Stimulated activated naive B cell treated with anti-CD40 and anti-IgM and Interleukin-4, amounts not matched to agents 10 μg/mL and 1 μg/mL and 100 μg/mL, for 72 hours (primary cell): ENCODE results near the gene SERGEF.
"Not testable (repeated sequence)": the region's sequence is repeated elsewhere in the genome, so short reads cannot be mapped to it uniquely, and the experiment has no call there.

Experiments used
- ATAC-seq, 2 donors: fragments of 150-1000 bp; cut with Tn5 transposase; replicated peaks; 2 replicates each; pipeline ENCODE4 v1.10.0; 2021; ENCODE audit warnings: moderate library complexity in 1 of 2
- DNase-seq: peaks from one replicate; pipeline ENCODE4 v3.0.0; 2021
- H3K27ac Mint-ChIP-seq: one replicate; pipeline ENCODE4 v1.8.0; 2022; ENCODE audit warnings: mild to moderate bottlenecking, mixed read lengths
- H3K27me3 Mint-ChIP-seq, 2 donors: one replicate each; pipeline ENCODE4 v1.8.0; 2022; ENCODE audit warnings: mixed read lengths in 2 of 2
- H3K36me3 Mint-ChIP-seq, 2 donors: one replicate each; pipeline ENCODE4 v1.8.0; 2022; ENCODE audit warnings: mixed read lengths in 2 of 2, mild to moderate bottlenecking in 1 of 2
- H3K4me1 Mint-ChIP-seq, 2 donors: one replicate each; pipeline ENCODE4 v1.8.0; 2022; ENCODE audit warnings: mixed read lengths in 2 of 2, mild to moderate bottlenecking in 1 of 2
- H3K4me3 Mint-ChIP-seq, 2 donors: one replicate each; pipeline ENCODE4 v1.8.0; 2022; ENCODE audit warnings: mild to moderate bottlenecking in 2 of 2, mixed read lengths in 2 of 2, moderate library complexity in 1 of 2
- H3K9me3 Mint-ChIP-seq, 2 donors: one replicate each; pipeline ENCODE4 v1.8.0; 2022; ENCODE audit warnings: mixed read lengths in 2 of 2, mild to moderate bottlenecking in 1 of 2

The SERGEF gene

DNA sequence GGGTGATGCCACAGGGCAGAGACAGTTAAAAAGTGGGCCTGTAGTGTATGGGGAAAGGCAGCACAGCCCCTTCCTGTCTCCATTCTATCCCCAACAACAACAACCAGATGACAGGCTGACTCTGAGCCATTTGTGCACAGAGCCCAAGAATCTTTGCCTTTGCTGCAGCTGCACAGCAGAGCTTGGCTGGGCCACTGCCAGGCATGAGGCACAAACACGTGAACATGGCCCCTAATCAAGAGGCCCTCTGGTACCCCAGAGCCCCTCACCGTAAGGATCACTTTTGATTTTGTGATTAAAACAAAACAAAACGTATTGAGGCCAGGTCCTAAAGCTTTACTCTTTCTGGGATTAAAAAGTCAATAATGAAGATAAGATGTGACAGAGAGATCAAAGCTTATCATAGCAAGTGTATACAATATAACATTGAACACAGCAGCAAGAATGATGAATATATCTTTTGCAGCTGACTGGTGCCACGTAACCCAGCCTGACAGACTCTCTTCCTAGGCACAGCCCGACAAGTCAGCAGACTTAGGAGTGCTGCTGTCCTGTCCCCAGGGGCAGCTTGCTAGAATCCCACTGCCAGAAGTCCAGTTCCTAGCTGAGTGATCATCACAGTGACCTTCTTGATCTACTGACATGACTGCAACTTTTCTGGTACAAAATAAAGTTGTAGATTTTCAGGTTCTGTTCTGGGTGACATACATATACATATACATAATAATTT is 117.8 kb downstream of the SERGEF start:
- H3K36me3 Mint-ChIP-seq = peaks cover 7 to 25% of the 10 kb centered on the region in 2 donors
- DNase-seq (no peak), ATAC-seq (no peak)
- H3K27me3 Mint-ChIP-seq = no peaks in the 10 kb centered on the region
- H3K4me1 Mint-ChIP-seq = no peaks in the 10 kb centered on the region
- no peak overlapping the region for H3K27ac Mint-ChIP-seq
- no peak overlapping the region for H3K4me3 Mint-ChIP-seq
- no peaks in the 10 kb centered on the region for H3K9me3 Mint-ChIP-seq

DNA sequence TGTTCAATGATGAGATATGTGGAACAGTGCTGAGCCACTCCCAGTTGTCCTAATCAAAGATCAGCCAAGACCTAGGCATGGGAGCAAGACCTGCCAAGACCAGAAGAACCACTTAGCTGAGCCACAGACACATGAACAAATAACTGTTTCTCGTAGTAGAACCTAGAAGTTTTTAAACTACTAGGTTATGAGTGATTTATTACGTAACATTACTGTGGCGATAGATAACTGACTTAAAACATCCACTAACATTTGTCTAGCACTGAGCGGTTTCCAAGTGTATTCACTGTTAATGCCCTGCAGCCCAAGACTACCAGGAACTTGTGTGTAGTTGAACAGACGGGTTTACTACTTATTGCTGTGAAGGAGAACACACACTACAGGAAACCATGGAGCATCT is 120.4 kb downstream of the SERGEF start:
- no peaks in the 10 kb centered on the region for H3K9me3 Mint-ChIP-seq
- DNase-seq (no peak), ATAC-seq (no peak)
- no peaks in the 10 kb centered on the region for H3K27me3 Mint-ChIP-seq
- H3K4me3 Mint-ChIP-seq = no peak overlapping the region
- no peaks in the 10 kb centered on the region for H3K4me1 Mint-ChIP-seq
- peaks cover 7 to 28% of the 10 kb centered on the region in 2 donors for H3K36me3 Mint-ChIP-seq
- H3K27ac Mint-ChIP-seq = no peak overlapping the region

DNA sequence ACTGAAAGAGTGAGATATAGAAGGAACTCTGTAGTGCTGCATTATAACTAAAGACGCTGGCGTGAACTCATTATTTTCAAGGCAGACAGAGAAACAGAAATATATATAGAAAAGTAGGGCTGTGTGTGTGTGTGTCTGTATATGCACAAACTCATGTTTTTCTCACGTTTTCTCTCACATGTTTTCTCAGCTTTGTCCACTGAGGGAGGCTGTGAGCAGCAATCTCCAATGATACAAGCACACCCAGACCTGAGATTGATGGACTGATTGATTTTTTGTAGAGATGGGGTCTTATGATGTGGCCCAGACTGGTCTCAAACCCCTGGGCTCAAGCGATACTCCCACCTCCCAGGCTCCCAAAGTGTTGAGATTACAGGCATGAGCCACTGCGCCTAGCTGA is 122.5 kb downstream of the SERGEF start:
- Mint-ChIP-seq H3K27me3 (no peaks in the 10 kb centered on the region), H3K9me3 (no peaks in the 10 kb centered on the region), H3K4me1 (no peaks in the 10 kb centered on the region), H3K4me3 (no peak overlapping the region), H3K27ac (no peak overlapping the region), H3K36me3 (peaks cover 9 to 39% of the 10 kb centered on the region in 2 donors)
- ATAC-seq (no peak), DNase-seq (no peak)

DNA sequence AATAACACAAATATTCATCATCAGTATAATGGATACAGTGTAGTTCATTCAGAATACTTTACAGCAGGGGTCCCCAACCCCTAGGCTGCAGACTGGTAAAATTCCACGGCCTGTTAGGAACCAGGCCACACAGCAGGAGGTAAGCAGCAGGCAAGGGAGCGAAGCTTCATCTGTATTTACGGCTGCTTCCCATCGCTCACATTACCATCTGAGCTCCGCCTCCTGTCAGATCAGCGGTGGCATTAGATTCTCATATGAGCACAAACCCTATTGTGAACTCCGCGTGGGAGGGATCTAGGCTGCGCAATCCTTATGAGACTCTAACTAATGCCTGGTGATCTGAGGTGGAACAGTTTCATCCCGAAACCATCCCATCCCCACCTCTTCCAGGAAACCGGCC is 125.1 kb downstream of the SERGEF start:
- DNase-seq (no peak), ATAC-seq (no peak)
- H3K4me3 Mint-ChIP-seq = no peak overlapping the region
- H3K27me3 Mint-ChIP-seq = no peaks in the 10 kb centered on the region
- H3K4me1 Mint-ChIP-seq = no peaks in the 10 kb centered on the region
- no peaks in the 10 kb centered on the region for H3K9me3 Mint-ChIP-seq
- peaks cover 5 to 41% of the 10 kb centered on the region in 2 donors for H3K36me3 Mint-ChIP-seq
- H3K27ac Mint-ChIP-seq = no peak overlapping the region

DNA sequence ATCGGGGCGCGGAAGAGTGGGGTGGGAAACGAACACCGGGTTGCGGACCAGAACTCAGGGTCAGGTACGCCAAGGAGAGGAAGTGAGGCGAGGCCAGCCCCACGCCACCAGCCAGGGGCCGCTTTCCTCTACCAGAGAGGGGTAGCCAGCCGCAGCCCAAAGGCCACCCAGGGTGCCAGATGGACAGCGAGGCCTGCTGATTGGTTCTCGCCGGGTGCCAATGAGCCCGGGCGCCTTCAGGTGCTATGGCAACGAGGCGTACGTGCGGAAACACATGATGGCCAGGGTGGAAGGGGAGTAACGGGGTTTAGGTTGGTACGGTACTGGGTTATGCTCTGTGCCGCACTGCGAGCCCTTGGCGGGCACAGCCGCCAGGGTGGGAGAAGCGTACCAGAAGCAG is 128.9 kb downstream of the SERGEF start:
- peaks cover 0 to 3% of the 10 kb centered on the region in 2 donors for H3K4me1 Mint-ChIP-seq
- no peaks in the 10 kb centered on the region for H3K9me3 Mint-ChIP-seq
- no peak overlapping the region for H3K4me3 Mint-ChIP-seq
- no peak overlapping the region for H3K27ac Mint-ChIP-seq
- ATAC-seq (no peak), DNase-seq (no peak)
- H3K27me3 Mint-ChIP-seq = no peaks in the 10 kb centered on the region
- peaks cover 5 to 22% of the 10 kb centered on the region in 2 donors for H3K36me3 Mint-ChIP-seq

DNA sequence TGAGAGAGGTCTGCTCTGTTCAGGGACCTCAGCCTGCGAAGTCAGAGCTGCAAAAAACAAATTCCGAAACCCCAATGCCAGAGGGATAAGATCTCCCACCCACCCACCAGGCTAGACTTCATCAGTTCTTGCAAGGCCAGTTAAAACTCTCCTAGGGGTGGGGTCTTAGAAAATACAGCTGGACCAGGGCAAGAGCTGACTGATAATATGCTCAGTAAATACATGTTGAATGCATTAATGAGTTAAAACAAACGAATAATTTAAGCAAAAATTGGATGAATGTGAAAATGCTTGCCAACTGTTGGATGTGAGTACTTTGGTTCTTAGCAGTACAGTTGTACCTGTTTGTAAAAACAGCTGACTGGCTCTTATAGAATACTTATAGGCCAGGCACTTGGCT is 129.8 kb downstream of the SERGEF start:
- Mint-ChIP-seq H3K4me3 (no peak overlapping the region), H3K4me1 (peaks cover 2 to 6% of the 10 kb centered on the region in 2 donors), H3K27ac (no peak overlapping the region), H3K27me3 (no peaks in the 10 kb centered on the region), H3K36me3 (peaks cover 8 to 23% of the 10 kb centered on the region in 2 donors), H3K9me3 (no peaks in the 10 kb centered on the region)
- ATAC-seq = no peak
- DNase-seq = no peak

DNA sequence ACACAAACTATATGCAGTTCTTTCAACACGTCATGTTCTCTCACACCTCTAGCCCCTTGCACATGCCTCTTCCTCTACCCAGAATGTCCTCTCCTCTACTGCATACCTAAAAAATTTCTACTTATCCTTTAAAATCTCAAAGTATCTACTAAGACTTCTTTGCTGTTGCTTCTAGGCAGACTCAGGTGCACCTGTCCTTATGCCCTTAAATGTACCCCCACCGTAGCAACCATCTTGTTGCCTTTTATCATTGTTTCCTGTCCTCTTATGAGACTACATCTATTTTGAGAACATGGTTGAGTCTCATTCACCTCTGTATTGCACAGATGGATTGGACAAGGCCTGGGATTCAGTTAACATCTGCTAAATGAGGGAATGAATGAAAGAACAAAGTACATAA is 134.1 kb downstream of the SERGEF start:
- ATAC-seq (no peak), DNase-seq (no peak)
- H3K27ac Mint-ChIP-seq = no peak overlapping the region
- H3K4me3 Mint-ChIP-seq = no peak overlapping the region
- H3K9me3 Mint-ChIP-seq = no peaks in the 10 kb centered on the region
- H3K4me1 Mint-ChIP-seq = peaks cover 13 to 16% of the 10 kb centered on the region in 2 donors
- peaks cover 24 to 37% of the 10 kb centered on the region in 2 donors for H3K36me3 Mint-ChIP-seq
- H3K27me3 Mint-ChIP-seq = no peaks in the 10 kb centered on the region

DNA sequence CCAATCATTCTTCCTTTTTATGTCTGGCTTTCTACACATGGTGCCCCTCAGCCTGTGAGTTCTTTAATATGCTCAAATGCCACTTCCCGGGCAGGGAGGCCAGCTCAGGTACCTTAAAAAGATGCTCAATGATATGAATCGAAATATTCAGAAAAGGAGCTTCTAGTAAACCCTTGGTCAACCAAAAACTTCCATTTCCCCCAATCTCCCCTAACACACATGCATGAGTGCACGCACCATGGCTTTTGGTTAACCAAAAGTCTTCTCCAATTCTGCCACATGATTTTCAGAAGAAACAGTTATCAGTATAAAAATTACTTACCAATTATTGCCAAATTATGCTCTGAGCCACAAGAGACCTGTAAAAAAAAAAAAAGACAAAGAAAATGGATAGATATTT is 135.0 kb downstream of the SERGEF start:
- Mint-ChIP-seq H3K9me3 (no peaks in the 10 kb centered on the region), H3K4me1 (peaks cover 13 to 16% of the 10 kb centered on the region in 2 donors), H3K36me3 (peaks cover 27 to 36% of the 10 kb centered on the region in 2 donors), H3K27me3 (no peaks in the 10 kb centered on the region), H3K4me3 (no peak overlapping the region), H3K27ac (no peak overlapping the region)
- DNase-seq (no peak), ATAC-seq (peak in 1 of 2 donors; percentile 49)

DNA sequence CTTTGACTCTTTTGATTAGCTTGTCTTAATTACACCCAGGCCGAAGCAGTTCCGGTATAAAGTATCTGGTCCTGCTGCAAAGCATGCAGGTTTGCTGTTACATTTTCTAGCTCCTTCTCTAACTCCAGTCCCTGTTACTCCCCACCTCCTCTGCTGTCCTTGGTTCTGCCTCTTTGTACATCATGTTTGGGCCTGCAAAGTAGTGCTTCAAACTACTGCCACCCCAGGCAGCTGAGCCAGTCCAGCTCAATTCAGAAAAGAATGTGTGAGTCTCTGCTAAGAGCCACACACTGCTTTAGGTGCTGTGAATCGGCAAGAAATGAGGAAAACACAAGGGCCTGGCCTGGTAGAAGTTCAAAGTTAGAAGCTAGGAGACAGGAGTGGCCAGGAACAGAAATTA is 136.0 kb downstream of the SERGEF start:
- H3K4me3 Mint-ChIP-seq = no peak overlapping the region
- H3K27me3 Mint-ChIP-seq = no peaks in the 10 kb centered on the region
- no peak for DNase-seq
- ATAC-seq = no peak
- H3K9me3 Mint-ChIP-seq = no peaks in the 10 kb centered on the region
- peaks cover 34 to 43% of the 10 kb centered on the region in 2 donors for H3K36me3 Mint-ChIP-seq
- H3K4me1 Mint-ChIP-seq = peaks cover 12 to 13% of the 10 kb centered on the region in 2 donors
- no peak overlapping the region for H3K27ac Mint-ChIP-seq

DNA sequence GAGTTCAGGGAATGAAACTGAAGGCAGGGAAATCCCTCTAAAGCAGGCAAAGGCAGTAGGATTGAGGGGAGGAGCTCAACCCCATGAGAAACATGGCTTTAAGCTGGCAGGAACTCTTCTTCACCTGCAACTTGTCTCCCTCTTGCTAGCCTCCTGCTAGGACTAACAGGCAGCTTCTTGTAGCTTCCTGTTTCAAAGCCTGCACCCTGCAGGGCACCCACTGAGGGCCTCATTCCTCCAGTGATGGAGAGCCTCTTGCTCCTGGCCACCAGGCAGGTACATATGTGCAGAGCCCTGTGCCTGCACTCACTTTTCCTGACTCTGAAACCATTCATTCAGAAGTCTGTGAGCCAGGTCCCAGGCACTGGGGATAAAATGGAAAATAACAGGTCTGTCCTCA is 137.0 kb downstream of the SERGEF start:
- Mint-ChIP-seq H3K4me1 (peaks cover 12 to 13% of the 10 kb centered on the region in 2 donors), H3K4me3 (no peak overlapping the region), H3K27me3 (no peaks in the 10 kb centered on the region), H3K27ac (peak overlapping the region; percentile 14), H3K36me3 (peaks cover 33 to 43% of the 10 kb centered on the region in 2 donors), H3K9me3 (no peaks in the 10 kb centered on the region)
- no peak for ATAC-seq
- no peak for DNase-seq

DNA sequence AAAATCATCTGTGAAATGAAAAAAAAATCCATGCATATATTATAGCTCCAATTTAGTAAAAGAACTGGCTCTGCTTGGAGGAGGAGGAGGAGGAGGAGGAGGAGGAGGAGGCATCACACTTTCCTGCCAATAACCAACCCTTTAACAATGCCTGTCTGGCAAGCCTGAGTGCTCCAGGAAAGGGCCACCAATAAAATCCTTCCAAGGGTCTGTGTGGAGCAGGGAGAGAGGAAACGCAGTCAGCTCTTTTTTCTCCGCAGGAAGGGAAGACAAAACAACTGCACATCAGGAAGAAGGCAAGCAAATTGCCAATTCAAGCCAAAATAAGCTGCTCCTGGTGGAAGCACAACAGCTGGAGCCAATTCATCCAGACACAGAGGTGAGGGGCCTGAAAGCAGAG is 139.3 kb downstream of the SERGEF start:
- no peak for ATAC-seq
- H3K9me3 Mint-ChIP-seq = peaks cover 3 to 5% of the 10 kb centered on the region in 2 donors
- H3K36me3 Mint-ChIP-seq = peaks cover 43 to 61% of the 10 kb centered on the region in 2 donors

DNA sequence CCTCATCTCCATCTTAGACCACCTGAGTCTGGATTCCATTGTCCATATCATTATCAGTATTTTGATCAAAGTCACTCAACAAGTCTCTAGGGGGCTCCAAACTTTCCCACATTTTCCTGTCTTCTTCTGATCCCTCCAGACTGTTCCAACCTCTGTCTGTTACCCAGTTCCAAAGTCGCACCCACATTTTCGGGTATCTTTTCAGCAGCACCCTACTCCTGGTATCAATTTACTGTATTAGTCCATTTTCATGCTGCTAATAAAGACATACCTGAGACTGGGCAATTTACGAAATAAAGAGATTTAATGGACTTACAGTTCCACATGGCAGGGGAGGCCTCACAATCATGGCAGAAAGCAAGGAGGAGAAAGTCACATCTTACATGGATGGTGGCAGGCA is 144.4 kb downstream of the SERGEF start:
- not testable (repeated sequence) for DNase-seq, H3K4me1 Mint-ChIP-seq, H3K27ac Mint-ChIP-seq, H3K27me3 Mint-ChIP-seq, H3K4me3 Mint-ChIP-seq, H3K9me3 Mint-ChIP-seq, ATAC-seq
- H3K36me3 Mint-ChIP-seq = peaks cover 43 to 52% of the 10 kb centered on the region in 2 donors

More for the DNA sequence above, 139.3 kb downstream of the SERGEF start:
- Mint-ChIP-seq H3K4me1 (peaks cover 11 to 13% of the 10 kb centered on the region in 2 donors), H3K4me3 (no peak overlapping the region), H3K27ac (no peak overlapping the region), H3K27me3 (no peaks in the 10 kb centered on the region)
- DNase-seq = no peak

DNA sequence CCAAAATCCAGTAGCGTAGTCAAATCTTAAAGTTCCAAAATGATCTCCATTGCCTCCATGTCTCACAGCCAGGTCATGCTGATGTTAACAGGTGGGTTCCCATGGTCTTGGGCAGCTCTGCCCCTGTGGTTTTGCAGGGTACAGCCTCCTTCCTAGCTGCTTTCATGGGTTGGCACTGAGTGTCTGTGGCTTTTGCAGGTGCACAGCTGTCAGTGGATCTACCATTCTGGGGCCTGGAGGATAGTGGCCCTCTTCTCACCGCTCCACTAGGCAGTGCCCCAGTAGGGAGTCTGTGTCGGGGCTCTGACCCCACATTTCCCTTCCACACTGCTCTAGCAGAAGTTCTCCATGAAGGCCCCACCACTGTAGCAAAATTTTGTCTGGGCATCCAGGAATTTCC is 145.5 kb downstream of the SERGEF start:
- H3K4me1 Mint-ChIP-seq = no peaks in the 10 kb centered on the region
- ATAC-seq = no peak

DNA sequence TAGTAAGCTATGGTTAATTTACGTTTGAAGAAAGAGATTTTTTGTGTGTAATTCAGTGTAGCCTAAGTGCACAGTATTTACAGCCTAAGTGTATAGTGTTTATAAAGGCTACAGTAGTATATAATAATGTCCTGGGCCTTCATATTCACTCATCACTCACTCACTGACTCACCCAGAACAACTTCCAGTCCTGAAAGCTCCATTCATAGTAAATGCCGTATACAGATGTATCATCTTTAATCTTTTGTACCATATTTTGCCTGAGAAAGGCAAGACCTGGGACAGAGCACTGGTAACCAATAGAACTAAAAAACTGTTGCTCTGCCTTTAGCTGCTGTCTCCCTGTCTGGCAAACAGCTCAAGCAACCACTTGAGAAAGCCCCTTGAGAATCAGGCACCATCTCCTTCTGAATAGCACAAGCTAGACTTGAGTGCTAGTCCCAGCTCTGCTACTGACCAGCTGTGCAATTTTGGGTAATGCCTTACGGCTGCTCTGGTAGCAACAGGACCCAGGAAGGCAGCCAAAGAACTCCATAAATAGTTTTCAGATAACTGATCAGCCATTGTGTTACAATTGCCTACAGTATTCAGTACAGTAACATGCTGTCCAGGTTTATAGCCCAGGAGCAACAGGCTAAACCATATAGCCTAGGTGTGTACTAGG is 146.9 kb downstream of the SERGEF start:
- Mint-ChIP-seq H3K27ac (no peak overlapping the region), H3K9me3 (peaks cover 5 to 8% of the 10 kb centered on the region in 2 donors), H3K27me3 (no peaks in the 10 kb centered on the region), H3K4me1 (no peaks in the 10 kb centered on the region), H3K36me3 (peaks cover 37 to 48% of the 10 kb centered on the region in 2 donors), H3K4me3 (no peak overlapping the region)
- ATAC-seq (no peak), DNase-seq (no peak)

More for the DNA sequence above, 145.5 kb downstream of the SERGEF start:
- H3K9me3 Mint-ChIP-seq = peaks cover 5 to 8% of the 10 kb centered on the region in 2 donors
- H3K4me3 Mint-ChIP-seq = no peak overlapping the region
- DNase-seq = no peak
- no peaks in the 10 kb centered on the region for H3K27me3 Mint-ChIP-seq
- H3K36me3 Mint-ChIP-seq = peaks cover 39 to 48% of the 10 kb centered on the region in 2 donors
- H3K27ac Mint-ChIP-seq = no peak overlapping the region

DNA sequence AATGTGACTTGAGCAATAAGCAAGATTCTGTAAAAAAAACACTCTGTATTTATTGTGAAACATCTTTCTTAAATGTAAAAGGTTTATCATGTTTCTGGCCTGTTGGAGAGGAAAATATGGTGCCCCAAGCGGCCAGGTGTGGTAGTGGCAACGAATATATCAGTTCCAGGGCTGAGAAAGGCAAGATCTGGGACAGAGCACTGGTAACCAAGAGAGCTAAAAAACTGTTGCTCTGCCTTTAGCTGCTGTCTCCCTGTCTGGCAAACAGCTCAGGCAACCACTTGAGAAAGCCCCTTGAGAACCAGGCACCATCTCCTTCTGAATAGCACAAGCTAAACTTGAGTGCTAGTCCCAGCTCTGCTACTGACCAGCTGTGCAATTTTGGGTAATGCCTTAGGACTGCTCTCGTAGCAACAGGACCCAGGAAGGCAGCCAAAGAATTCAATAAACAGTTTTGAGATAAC is 148.3 kb downstream of the SERGEF start:
- ATAC-seq (no peak), DNase-seq (no peak)
- Mint-ChIP-seq H3K4me1 (no peaks in the 10 kb centered on the region), H3K4me3 (no peak overlapping the region), H3K27ac (no peak overlapping the region), H3K9me3 (peaks cover 0 to 5% of the 10 kb centered on the region in 2 donors), H3K36me3 (peaks cover 33 to 45% of the 10 kb centered on the region in 2 donors), H3K27me3 (no peaks in the 10 kb centered on the region)
